ENCODE data around the gene TMC7.
"Not testable (repeated sequence)": the region's sequence is repeated elsewhere in the genome, so short reads cannot be mapped to it uniquely, and the experiment has no call there.

The TMC7 gene

GRCh38 chr16:18984435-18985005 is 786 bp downstream of the TMC7 start:
- no peak for DNase-seq

DNA sequence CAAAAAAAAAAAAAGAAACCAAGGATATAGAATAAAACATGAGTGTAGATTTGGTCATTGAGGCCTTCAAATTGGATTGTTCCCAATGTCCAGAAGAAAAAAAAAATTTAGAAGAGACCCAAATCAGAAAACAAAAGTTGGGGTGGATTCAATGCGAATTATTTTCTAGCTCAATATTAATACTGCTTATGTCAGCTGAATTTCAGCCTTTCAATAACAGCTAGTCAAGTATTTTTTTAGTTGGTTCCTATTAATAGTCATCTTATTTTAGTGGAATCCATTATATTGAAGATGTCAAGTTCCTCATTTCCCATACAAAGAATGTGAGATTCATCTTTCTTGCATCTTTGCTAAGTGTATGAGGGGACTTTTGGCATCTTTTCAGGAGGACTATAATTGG is 1.5 kb downstream of the TMC7 start:
- not testable (repeated sequence) for DNase-seq

DNA sequence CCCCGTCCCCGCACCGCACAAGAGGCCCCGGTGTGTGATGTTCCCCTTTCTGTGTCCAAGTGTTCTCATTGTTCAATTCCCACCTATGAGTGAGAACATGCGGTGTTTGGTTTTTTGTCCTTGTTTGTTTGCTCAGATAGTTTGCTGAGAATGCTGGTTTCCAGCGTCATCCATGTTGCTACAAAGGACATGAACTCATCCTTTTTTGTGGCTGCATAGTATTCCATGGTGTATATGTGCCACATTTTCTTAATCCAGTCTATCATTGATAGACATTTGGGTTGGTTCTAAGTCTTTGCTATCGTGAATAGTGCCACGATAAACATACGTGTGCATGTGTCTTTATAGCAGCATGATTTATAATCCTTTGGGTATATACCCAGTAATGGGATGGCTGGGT is 8.0 kb downstream of the TMC7 start:
- DNase-seq = not testable (repeated sequence)

DNA sequence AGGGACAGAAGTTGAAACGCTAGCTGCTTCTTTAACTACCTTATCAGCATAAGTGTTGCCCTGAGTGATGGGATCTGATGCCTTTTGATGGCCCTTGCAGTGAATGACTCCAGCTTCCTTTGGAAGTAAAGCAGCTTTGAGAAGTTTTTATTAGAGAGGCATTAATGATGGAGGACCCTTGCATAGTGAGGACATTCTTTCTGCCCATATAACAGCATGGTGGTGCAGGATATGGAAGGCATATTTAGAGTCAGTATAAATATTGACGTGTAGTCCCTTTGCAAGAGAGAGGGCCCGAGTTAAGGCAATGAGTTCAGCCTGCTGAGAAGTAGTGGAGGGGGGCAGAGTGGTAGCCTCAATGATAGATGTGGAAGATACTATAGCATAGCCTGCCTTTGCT is 9.8 kb downstream of the TMC7 start:
- DNase-seq = not testable (repeated sequence)

DNA sequence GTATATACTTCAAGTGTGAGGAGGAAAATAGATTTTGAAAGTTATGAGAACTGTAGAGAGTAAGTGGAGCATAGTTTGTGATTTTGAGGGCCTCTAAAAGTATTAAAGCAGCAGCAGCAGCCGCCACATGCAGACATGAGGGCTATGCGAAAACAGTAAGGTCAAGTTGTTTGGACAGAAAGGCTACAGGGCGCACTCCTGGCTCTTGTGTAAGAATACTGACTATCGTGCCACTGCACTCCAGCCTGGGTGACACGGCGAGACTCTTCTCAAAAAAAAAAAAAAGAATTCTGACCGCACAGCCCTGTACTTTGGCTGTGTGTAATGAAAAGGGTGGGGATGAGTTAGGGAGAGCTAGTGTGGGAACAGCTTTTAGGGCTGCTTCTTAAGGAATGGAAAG is 10.4 kb downstream of the TMC7 start:
- DNase-seq = not testable (repeated sequence)

DNA sequence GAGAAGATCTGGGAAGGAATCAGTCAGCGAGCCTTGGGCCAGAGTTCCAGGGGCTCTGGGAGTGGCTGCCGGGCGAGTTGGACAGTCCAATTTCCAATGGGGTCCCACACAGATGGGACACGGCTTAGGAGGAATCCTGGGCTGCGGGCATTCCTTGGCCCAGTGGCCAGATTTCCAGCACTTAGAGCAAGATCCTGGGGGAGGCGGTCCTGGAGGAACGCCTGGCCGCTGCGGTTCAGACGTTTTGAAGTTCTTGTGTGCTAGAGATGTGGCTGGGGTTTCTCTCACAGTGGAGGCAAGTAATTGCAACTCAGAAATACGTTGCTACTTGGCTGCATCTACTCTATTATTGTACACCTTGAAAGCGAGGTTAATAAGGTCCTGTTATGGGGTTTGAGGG is 11.7 kb downstream of the TMC7 start:
- not testable (repeated sequence) for DNase-seq

DNA sequence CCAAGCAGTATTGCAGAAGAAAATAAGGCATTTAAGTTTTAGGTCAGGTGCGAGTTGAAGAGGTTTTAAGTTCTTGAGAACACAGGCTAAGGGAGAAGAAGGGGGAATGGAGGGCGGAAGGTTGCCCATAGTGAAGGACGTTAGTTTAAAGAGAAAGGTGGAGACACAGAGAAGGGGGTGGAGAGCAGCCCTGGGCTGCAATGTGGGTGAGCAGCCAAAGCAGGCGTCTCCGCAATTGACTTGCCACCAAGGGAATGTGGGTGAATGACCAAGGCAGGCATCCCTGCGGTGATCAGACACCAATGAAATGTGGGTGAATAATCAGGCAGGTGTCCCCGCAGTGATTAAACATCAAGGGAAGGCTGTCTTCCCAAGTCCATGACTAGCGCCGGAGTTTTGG is 12.8 kb downstream of the TMC7 start:
- DNase-seq = not testable (repeated sequence)

DNA sequence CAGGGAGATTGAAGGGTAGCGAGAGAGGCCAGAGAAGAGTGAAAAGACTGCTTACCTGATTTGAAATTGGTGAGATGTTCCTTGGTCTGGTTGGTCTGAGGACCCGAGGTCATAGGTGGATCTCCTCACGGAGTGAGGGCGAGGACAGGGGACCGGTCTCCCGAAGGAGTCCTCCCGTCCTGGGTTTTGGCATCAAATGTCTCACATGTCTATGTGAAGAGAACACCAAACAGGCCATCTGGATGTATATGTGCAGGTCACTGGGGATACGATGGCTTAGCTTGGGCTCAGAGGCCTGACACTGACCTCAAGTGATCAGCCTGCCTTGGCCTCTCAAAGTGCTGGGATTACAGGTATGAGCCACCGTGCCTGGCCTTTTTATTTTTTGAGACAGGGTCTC is 13.3 kb downstream of the TMC7 start:
- not testable (repeated sequence) for DNase-seq

DNA sequence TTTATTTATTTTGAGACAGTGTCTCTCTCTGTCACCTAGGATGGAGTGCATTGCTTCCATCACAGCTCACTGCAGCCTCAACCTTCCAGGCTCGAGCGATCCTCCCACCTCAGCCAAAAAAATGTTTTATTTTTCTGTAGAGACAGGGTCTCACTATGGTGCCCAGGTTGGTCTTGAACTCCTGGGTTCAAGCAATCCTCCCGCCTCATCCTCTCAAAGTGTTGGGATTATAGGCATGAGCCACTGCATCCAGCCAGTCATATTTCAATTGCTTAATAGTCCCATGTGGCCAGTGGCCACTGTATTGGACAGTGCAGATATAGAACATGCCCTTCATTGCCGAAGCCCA is 15.3 kb downstream of the TMC7 start:
- no peak for DNase-seq

DNA sequence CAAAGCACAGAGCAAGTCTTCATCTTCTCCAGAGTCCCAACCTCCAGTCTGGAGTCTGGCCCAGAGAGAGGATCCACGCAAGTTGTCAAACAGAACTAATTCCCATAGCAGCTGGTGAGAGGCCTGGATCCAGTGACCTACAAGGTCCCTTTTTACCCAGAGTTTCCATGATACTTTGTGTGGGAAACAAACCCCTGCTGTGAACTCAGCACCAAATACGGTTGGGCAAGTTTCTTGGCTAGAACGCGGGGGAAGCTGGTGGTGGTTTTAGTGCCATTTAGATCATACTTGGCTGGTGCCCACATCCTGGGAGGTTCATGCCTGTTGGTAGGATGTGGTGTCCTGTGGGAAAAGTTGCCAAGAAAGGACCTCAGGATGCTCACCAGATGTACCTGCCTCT is 18.1 kb downstream of the TMC7 start:
- no peak for DNase-seq

- no peak for DNase-seq
Measured at GRCh38 chr16:19003935-19004334, 20.2 kb downstream of the TMC7 start.

DNA sequence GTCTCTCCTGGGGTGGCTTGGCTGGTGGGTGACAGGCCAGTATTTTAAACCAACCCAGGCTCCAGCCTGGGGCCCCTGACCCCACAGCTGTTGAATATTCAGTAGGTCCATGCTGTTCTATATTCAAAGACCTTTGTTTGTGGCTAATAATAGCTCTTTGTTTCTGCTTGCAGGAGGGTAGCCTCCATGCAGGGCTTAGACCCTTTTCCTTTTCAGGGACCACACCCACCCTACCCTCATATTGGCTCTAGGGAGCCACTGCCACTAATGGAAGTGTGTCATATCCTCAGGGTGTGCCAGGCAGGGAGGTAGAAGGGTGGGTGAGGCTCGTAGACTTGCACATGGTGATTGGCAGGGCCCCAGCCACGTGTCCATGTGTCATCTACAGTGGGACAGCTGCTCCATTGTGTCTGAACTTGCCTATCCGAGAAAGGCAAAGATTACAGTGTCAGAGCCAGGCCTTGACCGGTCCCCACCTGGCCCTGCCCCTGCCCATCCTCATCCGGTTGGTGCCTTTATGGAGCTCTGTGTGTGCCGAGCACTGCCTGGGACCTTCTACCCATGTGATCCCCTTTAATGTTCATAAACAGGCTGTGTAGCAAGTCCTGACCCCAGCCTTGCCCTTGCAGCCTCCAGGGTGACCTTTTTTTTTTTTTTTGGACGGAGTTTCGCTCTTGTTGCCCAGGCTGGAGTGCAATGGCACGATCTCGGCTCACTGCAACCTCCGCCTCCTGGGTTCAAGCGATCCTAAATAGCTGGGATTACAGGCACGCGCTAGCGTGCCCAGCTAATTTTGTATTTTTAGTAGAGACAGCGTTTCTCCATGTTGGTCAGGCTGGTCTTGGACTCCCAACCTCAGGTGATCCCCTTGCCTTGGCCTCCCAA is 22.1 kb downstream of the TMC7 start:
- no peak for DNase-seq

- no peak for DNase-seq
Measured at GRCh38 chr16:19006446-19007315, 22.9 kb downstream of the TMC7 start.

GRCh38 chr16:19008245-19009169 is 24.8 kb downstream of the TMC7 start:
- DNase-seq = no peak

DNA sequence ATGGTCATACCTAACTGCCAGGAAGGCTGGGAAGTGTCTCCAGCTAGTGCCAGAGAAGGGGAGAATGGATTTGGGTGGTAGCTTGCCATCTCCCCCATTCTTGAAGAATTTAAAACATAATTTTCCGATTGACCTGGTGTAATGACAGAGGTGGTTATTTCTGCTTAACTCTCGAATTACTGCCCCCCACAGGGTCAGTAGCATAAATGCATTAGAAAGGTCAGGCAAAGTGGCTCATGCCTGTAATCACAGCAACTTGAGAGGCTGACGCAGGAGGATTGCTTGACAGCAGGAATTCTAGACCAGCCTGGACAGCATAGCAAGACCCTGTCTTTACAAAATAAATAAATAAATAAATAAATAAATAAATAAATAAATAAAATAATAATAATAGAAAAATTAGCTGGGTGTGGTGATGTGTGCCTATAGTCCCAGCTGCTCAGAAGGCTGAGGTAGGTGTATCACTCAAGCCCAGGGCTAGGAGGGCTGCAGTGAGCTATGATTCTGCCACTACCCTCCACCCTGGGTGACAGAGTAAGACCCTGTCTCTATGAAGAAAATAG is 27.5 kb downstream of the TMC7 start:
- no peak for DNase-seq

DNA sequence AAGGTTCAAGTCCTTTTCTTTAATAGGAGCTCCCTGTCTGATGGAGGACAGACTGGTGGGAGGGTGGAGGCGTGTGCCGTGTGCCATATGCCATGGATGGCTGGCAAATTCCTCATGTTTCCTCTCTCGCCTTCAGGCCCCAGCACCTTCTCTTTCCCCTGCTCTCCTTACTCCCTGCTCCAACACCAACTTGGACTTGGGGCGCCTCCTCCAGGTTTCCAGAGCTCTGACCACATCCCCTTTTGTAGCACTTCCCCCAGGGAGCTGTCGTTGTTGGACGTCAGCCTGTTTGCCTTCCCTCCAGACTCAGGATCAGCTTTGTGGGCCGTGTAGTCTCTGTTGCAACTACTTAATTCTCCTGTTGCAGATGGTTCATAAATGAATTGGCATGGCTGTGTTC is 30.7 kb downstream of the TMC7 start:
- DNase-seq = peak; percentile 28

GRCh38 chr16:19017179-19017578 is 33.4 kb downstream of the TMC7 start:
- DNase-seq = no peak

DNA sequence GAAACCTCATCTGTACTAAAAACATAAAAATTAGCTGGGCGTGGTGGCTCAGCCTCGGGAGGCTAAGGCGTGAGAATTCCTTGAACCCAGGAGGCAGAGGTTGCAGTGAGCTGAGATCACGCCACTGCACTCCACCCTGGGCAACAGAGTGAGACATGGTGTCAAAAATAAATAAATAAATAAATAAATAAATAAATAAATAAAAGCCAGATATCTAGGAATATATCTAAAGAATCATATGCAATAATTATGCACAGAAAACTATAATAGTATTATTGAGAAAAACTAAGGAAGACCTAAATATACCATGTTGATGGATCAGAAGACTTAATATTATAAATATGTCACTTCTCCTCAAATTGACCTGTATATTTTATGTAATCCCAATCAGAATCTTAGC is 37.0 kb downstream of the TMC7 start:
- DNase-seq = no peak

GRCh38 chr16:19021747-19022146 is 38.0 kb downstream of the TMC7 start:
- DNase-seq = no peak

- no peak for DNase-seq
Measured at GRCh38 chr16:19027416-19027815, 43.7 kb downstream of the TMC7 start.

- DNase-seq = no peak
Measured at GRCh38 chr16:19029980-19030379, 46.2 kb downstream of the TMC7 start.

GRCh38 chr16:19031738-19032137 is 48.0 kb downstream of the TMC7 start:
- DNase-seq = no peak
